Tibial artery (tissue), 4 donors: ENCODE results near the gene NLGN1.
A peak's percentile ranks its signal among the peaks of the same experiment; 100 is the strongest.

Experiments
- DNase-seq, 2 donors: peaks; one replicate each; pipeline ENCODE4 v3.0.0-alpha.2; 2019
- H3K27ac ChIP-seq, 2 donors: fragments of 200-600 bp; sonication (generic) in 1 of 2; 1 replicate in 1 of 2; 2 replicates in 1 of 2; pipeline ENCODE4 v1.5.1; 2018 to 2019; ENCODE audit warnings: mild to moderate bottlenecking in 1 of 2
- H3K27me3 ChIP-seq, 2 donors: fragments of 200-600 bp; sonication (generic) in 1 of 2; one replicate each; pipeline versions ENCODE4 v1.5.1 to v1.6.0; 2016 to 2019
- H3K36me3 ChIP-seq, 3 donors: fragments of 200-600 bp; sonication (generic) in 2 of 3; one replicate each; pipeline ENCODE4 v1.5.1; 2016 to 2019; ENCODE audit warnings: mild to moderate bottlenecking in 2 of 3
- H3K4me1 ChIP-seq, 4 donors: fragments of 200-600 bp; sonication (generic) in 2 of 4; 1 replicate in 3 of 4; 2 replicates in 1 of 4; pipeline ENCODE4 v1.5.1; 2016 to 2019
- H3K4me3 ChIP-seq, 2 donors: fragments of 200-600 bp; sonication (generic) in 1 of 2; 1 replicate in 1 of 2; 2 replicates in 1 of 2; pipeline ENCODE4 v1.5.1; 2018 to 2019; ENCODE audit warnings: mild to moderate bottlenecking in 2 of 2
- H3K9me3 ChIP-seq, 3 donors: fragments of 200-600 bp; sonication (generic) in 1 of 3; one replicate each; pipeline ENCODE4 v1.5.1; 2016 to 2019
- CTCF ChIP-seq, 2 experiments: fragments of 200-600 bp in 1 of 2; fragments of 450-650 bp in 1 of 2; IDR thresholded peaks; one replicate each; pipeline ENCODE4 v1.5.1; 2017 to 2019; ENCODE audit warnings: antibody characterized with exemption in 2 of 2, mild to moderate bottlenecking in 1 of 2, moderate library complexity in 1 of 2
- intact Hi-C: fragments of 100-400 bp; cut with DNase I; formaldehyde crosslinking; loops from one replicate; pipeline ENCODE4 v1.15.0; 2023; ENCODE audit warnings: low total_unique reads

The NLGN1 gene

GRCh38 chr3:173410849-173411248 is 13.3 kb downstream of the NLGN1 start:
- DNase-seq: no peak
- no peak overlapping the region for H3K4me3 ChIP-seq
- intact Hi-C loops: no loop called here
- no peak for TF ChIP-seq CTCF (IDR thresholded peaks at IDR 0.05)
- H3K36me3 ChIP-seq: no peaks in the 10 kb centered on the region
- H3K4me1 ChIP-seq: peaks cover 0 to 9% (median 4%) of the 10 kb centered on the region in 4 donors
- H3K27me3 ChIP-seq: no peaks in the 10 kb centered on the region
- no peaks in the 10 kb centered on the region for H3K9me3 ChIP-seq
- H3K27ac ChIP-seq: no peak overlapping the region

- Histone ChIP-seq H3K27ac (no peak overlapping the region), H3K9me3 (no peaks in the 10 kb centered on the region), H3K4me1 (peaks cover 0 to 9% (median 4%) of the 10 kb centered on the region in 4 donors), H3K27me3 (no peaks in the 10 kb centered on the region), H3K36me3 (no peaks in the 10 kb centered on the region), H3K4me3 (peak overlapping the region in 1 of 2 donors; percentile 7)
- peak; percentile 41 to 48 for TF ChIP-seq CTCF (IDR thresholded peaks at IDR 0.05)
- DNase-seq: no peak
- intact Hi-C loops: no loop called here
Observed at GRCh38 chr3:173411375-173411973, 13.9 kb downstream of the NLGN1 start.

- DNase-seq: no peak
- Histone ChIP-seq H3K4me3 (no peak overlapping the region), H3K4me1 (peaks cover 0 to 8% (median 4%) of the 10 kb centered on the region in 4 donors), H3K36me3 (no peaks in the 10 kb centered on the region), H3K9me3 (no peaks in the 10 kb centered on the region), H3K27me3 (no peaks in the 10 kb centered on the region), H3K27ac (no peak overlapping the region)
- intact Hi-C loops: no loop called here
- no peak for TF ChIP-seq CTCF (IDR thresholded peaks at IDR 0.05)
Observed at GRCh38 chr3:173416070-173416469, 18.5 kb downstream of the NLGN1 start.

DNA sequence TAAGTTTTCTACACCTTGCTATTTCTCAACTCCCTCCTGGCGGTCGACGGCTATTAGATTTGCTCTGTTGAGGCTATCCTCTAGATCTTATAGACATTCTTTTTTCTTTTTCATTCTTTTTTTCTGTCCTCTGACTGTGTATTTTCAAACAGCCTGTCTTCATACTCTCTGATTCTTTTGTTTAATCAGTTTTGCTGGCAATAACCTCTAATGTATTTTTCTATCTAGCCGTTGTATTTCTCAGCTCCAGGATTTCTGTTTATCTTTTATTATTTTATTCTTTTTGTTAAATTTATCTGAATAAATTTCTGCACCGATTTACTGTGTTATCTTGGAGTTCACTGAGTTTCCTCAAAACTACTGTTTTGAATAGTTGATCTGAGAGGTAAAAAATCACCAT is 31.5 kb downstream of the NLGN1 start:
- H3K36me3 ChIP-seq: no peaks in the 10 kb centered on the region
- no peaks in the 10 kb centered on the region for H3K27me3 ChIP-seq
- H3K4me1 ChIP-seq: no peaks in the 10 kb centered on the region
- no peak overlapping the region for H3K4me3 ChIP-seq
- no peak for DNase-seq
- TF ChIP-seq CTCF (IDR thresholded peaks at IDR 0.05): no peak
- no peak overlapping the region for H3K27ac ChIP-seq
- H3K9me3 ChIP-seq: peaks cover 0 to 9% (median 0%) of the 10 kb centered on the region in 3 donors
- intact Hi-C loops: no loop called here

DNA sequence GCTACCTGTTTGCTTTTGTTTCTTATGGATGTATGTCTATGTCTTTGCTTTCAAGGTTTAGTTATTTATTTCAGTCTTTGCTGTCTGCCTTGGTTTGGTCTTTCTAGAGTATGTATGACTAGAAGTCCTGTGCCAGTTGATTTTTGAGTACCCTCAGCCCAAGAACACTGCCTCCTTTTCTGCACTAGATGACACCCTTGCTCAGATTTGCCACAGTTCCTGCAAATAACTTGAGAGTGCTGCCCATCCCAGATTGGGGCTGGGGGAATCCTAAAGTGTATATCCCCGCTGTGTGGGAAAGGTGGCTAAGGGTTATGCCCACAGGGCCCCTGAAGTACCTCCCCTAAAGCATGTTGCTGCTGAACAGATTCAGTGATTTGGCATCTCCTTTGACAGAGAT is 32.0 kb downstream of the NLGN1 start:
- TF ChIP-seq CTCF (IDR thresholded peaks at IDR 0.05): no peak
- Histone ChIP-seq H3K4me3 (no peak overlapping the region), H3K27ac (no peak overlapping the region), H3K27me3 (no peaks in the 10 kb centered on the region), H3K9me3 (peaks cover 0 to 9% (median 0%) of the 10 kb centered on the region in 3 donors), H3K4me1 (peaks cover 0 to 4% (median 0%) of the 10 kb centered on the region in 4 donors), H3K36me3 (no peaks in the 10 kb centered on the region)
- no peak for DNase-seq
- intact Hi-C loops: no loop called here

DNA sequence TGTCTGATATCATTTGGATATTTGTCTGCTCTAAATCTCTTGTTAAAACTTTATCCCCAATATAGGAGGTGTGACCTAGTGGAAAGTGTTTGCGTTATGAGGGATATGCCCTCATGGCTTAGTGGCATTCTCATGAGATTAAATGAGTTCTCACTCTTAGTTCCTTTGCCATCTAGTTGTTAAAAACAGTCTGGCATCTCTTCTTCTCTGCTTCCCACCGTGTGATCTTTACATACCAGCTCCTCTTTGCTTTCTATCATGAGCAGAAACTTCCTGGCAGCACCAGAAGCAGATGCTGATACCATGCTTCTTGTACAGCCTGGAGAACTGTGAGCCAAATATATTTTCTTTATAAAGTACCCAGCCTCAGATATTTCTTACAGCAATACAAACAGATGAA is 33.0 kb downstream of the NLGN1 start:
- no peak for TF ChIP-seq CTCF (IDR thresholded peaks at IDR 0.05)
- H3K36me3 ChIP-seq: no peaks in the 10 kb centered on the region
- no peak overlapping the region for H3K27ac ChIP-seq
- DNase-seq: no peak
- peaks cover 0 to 9% (median 0%) of the 10 kb centered on the region in 3 donors for H3K9me3 ChIP-seq
- H3K4me1 ChIP-seq: peaks cover 0 to 8% (median 0%) of the 10 kb centered on the region in 4 donors
- intact Hi-C loops: no loop called here
- no peak overlapping the region for H3K4me3 ChIP-seq
- no peaks in the 10 kb centered on the region for H3K27me3 ChIP-seq
